Measurements from ENCODE around the gene STAG2. TPM values are rescaled to one million over a fixed set of nuclear protein-coding genes. Genes with fewer than 3 reads are reported as not detected.

Gene STAG2
- 29.8 and 40.5 TPM in 2 replicates for total RNA-seq

DNA sequence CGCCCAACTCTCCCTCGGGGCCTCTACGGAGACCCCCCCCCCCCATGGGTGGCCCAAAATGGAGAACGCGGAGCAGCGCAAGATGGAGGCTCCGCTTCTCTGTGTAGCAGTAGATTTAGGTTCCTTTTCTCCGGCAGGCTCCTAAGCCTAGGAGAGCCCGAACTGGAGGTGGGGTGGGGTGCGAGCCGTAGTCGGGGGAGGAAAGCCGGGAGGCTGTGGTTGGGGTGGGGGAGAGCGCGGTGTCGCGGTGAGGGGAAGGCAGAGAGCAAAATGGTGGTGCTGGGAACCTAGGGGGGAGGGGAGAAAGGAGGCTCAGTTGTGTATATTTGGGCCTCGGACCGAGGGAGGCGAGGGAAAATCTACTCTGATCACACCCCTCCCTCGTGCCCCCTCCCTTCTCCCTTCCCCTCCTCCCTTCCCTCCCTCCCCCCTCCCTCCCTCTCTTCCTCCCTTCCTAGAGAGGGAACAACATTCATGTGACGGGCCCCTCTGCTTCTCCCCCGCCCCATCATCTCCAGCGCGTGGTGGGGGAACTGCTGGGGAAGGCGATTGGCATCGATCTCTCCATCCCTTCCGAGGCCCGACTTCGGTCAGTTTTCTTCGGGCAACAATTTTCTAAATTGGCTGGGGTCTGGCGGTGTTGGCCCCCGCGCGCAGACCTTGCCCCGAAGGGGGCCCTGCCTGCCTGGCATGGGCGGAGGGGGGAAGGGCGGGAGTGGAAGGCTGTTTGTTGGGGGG lies at the start of gene STAG2:
Gene STAG2, plus strand, starts transcription at position 439 of the 738 bp plus-strand sequence. CDS start 60,922 bp downstream, outside the sequence.

Other genes with a start within 250 kb of the STAG2 start
- 28.7 and 29.4 TPM in 2 replicates for gene THOC2, start 228.7 kb upstream of the STAG2 start, total RNA-seq
- gene XIAP, start 101.7 kb upstream of the STAG2 start, total RNA-seq, result 15.5 and 20.3 TPM in 2 replicates